Liver (tissue), 9 donors: Measurements from ENCODE around the gene MMD2. TPM values are rescaled to one million over a fixed set of nuclear protein-coding genes. Genes with fewer than 3 reads are reported as not detected.

Source experiments
- DNase-seq: peaks from one replicate; pipeline ENCODE4 v3.0.0-alpha.2; 2017; ENCODE audit warnings: low spot score
- H3K27ac ChIP-seq, 2 donors: one replicate each; pipeline ENCODE4 v1.7.0; 2013; ENCODE audit warnings: inconsistent platforms in 2 of 2, low read length in 2 of 2, control low read depth in 1 of 2, low read depth in 1 of 2, mild to moderate bottlenecking in 1 of 2
- H3K27me3 ChIP-seq, 4 donors: one replicate each; pipeline versions ENCODE4 v1.6.1 to v1.7.0; 2013; ENCODE audit warnings: low read length in 3 of 4, inconsistent platforms in 1 of 4, mild to moderate bottlenecking in 1 of 4, moderate library complexity in 1 of 4; ENCODE audit not compliant: control insufficient read depth in 4 of 4, insufficient read depth in 4 of 4
- H3K36me3 ChIP-seq, 4 donors: one replicate each; pipeline versions ENCODE4 v1.6.1 to v1.7.0; 2013; ENCODE audit warnings: low read length in 3 of 4, mild to moderate bottlenecking in 3 of 4, low read depth in 1 of 4, moderate library complexity in 1 of 4; ENCODE audit not compliant: control insufficient read depth in 4 of 4, insufficient read depth in 3 of 4
- H3K4me1 ChIP-seq, 4 donors: one replicate each; pipeline versions ENCODE4 v1.6.1 to v1.7.0; 2013; ENCODE audit warnings: low read length in 3 of 4, mild to moderate bottlenecking in 3 of 4, moderate library complexity in 1 of 4; ENCODE audit not compliant: control insufficient read depth in 4 of 4, insufficient read depth in 4 of 4
- H3K4me3 ChIP-seq, 3 donors: one replicate each; pipeline versions ENCODE4 v1.6.1 to v1.7.0; 2013; ENCODE audit warnings: low read length in 3 of 3, control low read depth in 1 of 3, low read depth in 1 of 3, mild to moderate bottlenecking in 1 of 3
- H3K9ac ChIP-seq, 2 donors: one replicate each; pipeline ENCODE4 v1.7.0; 2013; ENCODE audit warnings: low read length in 2 of 2, mild to moderate bottlenecking in 2 of 2, moderate library complexity in 2 of 2, control low read depth in 1 of 2, low read depth in 1 of 2
- H3K9me3 ChIP-seq, 4 donors: one replicate each; pipeline versions ENCODE4 v1.6.1 to v1.7.0; 2013; ENCODE audit warnings: low read length in 3 of 4; ENCODE audit not compliant: control insufficient read depth in 4 of 4
- ATF3 ChIP-seq: IDR thresholded peaks from 2 replicates; pipeline ENCODE4 v1.6.1; 2016; ENCODE audit warnings: antibody characterized with exemption
- EGR1 ChIP-seq, 2 donors: IDR thresholded peaks; 2 replicates each; pipeline ENCODE4 v1.6.1; 2016 to 2018; ENCODE audit warnings: antibody characterized with exemption in 2 of 2, low read depth in 2 of 2
- FOXA1 ChIP-seq: IDR thresholded peaks from 2 replicates; pipeline ENCODE4 v1.6.1; 2016; ENCODE audit warnings: antibody characterized with exemption
- GABPA ChIP-seq, 2 donors: IDR thresholded peaks in 1 of 2; conservative IDR thresholded peaks in 1 of 2; 2 replicates each; pipeline ENCODE4 v1.6.1; 2016; ENCODE audit warnings: antibody characterized with exemption in 2 of 2, mild to moderate bottlenecking in 1 of 2, moderate library complexity in 1 of 2
- HNF4A ChIP-seq, 2 donors: conservative IDR thresholded peaks; 2 replicates each; pipeline ENCODE4 v1.6.1; 2016; ENCODE audit warnings: antibody characterized with exemption in 2 of 2, mild to moderate bottlenecking in 2 of 2
- HNF4G ChIP-seq: IDR thresholded peaks from 2 replicates; pipeline ENCODE4 v1.6.1; 2016; ENCODE audit warnings: antibody characterized with exemption
- JUND ChIP-seq, 2 donors: IDR thresholded peaks; 2 replicates each; pipeline ENCODE4 v1.6.1; 2016; ENCODE audit warnings: antibody characterized with exemption in 2 of 2
- NR2F2 ChIP-seq: IDR thresholded peaks from 2 replicates; pipeline ENCODE4 v1.6.1; 2016; ENCODE audit warnings: antibody characterized with exemption
- RAD21 ChIP-seq, 2 donors: IDR thresholded peaks; 2 replicates each; pipeline ENCODE4 v1.6.1; 2016; ENCODE audit warnings: antibody characterized with exemption in 2 of 2, mild to moderate bottlenecking in 2 of 2
- RXRA ChIP-seq, 2 donors: IDR thresholded peaks; 2 replicates each; pipeline ENCODE4 v1.6.1; 2017 to 2018; ENCODE audit warnings: antibody characterized with exemption in 2 of 2, mild to moderate bottlenecking in 1 of 2
- SP1 ChIP-seq: IDR thresholded peaks from 2 replicates; pipeline ENCODE4 v1.6.1; 2018; ENCODE audit warnings: antibody characterized with exemption, mild to moderate bottlenecking
- TAF1 ChIP-seq: conservative IDR thresholded peaks from 2 replicates; pipeline ENCODE4 v1.6.1; 2016; ENCODE audit warnings: antibody characterized with exemption, mild to moderate bottlenecking
- YY1 ChIP-seq: IDR thresholded peaks from 2 replicates; pipeline ENCODE4 v1.6.1; 2016; ENCODE audit warnings: antibody characterized with exemption, mild to moderate bottlenecking
- WGBS: extraction: QIAGEN DNeasy Blood & Tissue Kit; methylation state at CpG from one replicate; pipeline ENCODE4 v1.1.7; 2013; 5-methylcytosine and 5-hydroxymethylcytosine counted together
- polyA plus RNA-seq, 2 donors: library from polyadenylated mRNA; stranded (reverse) in 1 of 2; unstranded in 1 of 2; fragments of 200-250 nt in 1 of 2; fragments of >200 nt in 1 of 2; fragmentation: Nextera tagmentation in 1 of 2; extraction: Ambion mirVana in 1 of 2; gene quantifications; one replicate each; pipeline versions ENCODE4 v1.2.1 to v1.2.3, GENCODE V29; 2013 to 2015
- total RNA-seq, 2 donors: library from RNA; depleted of rRNA; stranded (reverse); fragments of >200 nt; gene quantifications; one replicate each; pipeline ENCODE4 v1.2.3, GENCODE V29; 2014
- TF ChIP-seq, protein P1 (sequence below): IDR thresholded peaks from 2 replicates; pipeline ENCODE4 v1.6.1; 2016; ENCODE audit warnings: antibody characterized with exemption
- TF ChIP-seq, protein P2 (sequence below): IDR thresholded peaks from 2 replicates; pipeline ENCODE4 v1.6.1; 2016; ENCODE audit warnings: antibody characterized with exemption, mild to moderate bottlenecking
- TF ChIP-seq, protein P3 (sequence below): fragments of 150-350 bp; IDR thresholded peaks from 2 replicates; pipeline ENCODE4 v1.5.1; 2017; ENCODE audit warnings: improper control_type of control experiment, low read depth, low read length; ENCODE audit not compliant: missing input control
- TF ChIP-seq, protein P4 (sequence below): IDR thresholded peaks from 2 replicates; pipeline ENCODE4 v1.6.1; 2016; ENCODE audit warnings: antibody characterized with exemption
- donor health status: healthy.
- donor health status: healthy.
- donor health status: healthy.
- donor health status: healthy.
- donor health status: healthy.

The MMD2 gene
- total and polyA plus RNA-seq, 4 donors = not detected

GRCh38 chr7:4944939-4945338 is 14.0 kb downstream of the MMD2 start (continued):
- TF ChIP-seq, protein P1, sequence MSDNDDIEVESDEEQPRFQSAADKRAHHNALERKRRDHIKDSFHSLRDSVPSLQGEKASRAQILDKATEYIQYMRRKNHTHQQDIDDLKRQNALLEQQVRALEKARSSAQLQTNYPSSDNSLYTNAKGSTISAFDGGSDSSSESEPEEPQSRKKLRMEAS = no peak

GRCh38 chr7:4943297-4943696 is 15.7 kb downstream of the MMD2 start:
- no peak for TF ChIP-seq RXRA (IDR thresholded peaks at IDR 0.05)
- TF ChIP-seq HNF4G = no peak
- no peak for TF ChIP-seq EGR1 (IDR thresholded peaks at IDR 0.05; ENCODE audit: low read depth in 2 of 2)
- no peak for TF ChIP-seq HNF4A (conservative IDR thresholded peaks at IDR 0.05)
- TF ChIP-seq YY1 = no peak
- TF ChIP-seq SP1 = no peak
- TF ChIP-seq, protein P2, sequence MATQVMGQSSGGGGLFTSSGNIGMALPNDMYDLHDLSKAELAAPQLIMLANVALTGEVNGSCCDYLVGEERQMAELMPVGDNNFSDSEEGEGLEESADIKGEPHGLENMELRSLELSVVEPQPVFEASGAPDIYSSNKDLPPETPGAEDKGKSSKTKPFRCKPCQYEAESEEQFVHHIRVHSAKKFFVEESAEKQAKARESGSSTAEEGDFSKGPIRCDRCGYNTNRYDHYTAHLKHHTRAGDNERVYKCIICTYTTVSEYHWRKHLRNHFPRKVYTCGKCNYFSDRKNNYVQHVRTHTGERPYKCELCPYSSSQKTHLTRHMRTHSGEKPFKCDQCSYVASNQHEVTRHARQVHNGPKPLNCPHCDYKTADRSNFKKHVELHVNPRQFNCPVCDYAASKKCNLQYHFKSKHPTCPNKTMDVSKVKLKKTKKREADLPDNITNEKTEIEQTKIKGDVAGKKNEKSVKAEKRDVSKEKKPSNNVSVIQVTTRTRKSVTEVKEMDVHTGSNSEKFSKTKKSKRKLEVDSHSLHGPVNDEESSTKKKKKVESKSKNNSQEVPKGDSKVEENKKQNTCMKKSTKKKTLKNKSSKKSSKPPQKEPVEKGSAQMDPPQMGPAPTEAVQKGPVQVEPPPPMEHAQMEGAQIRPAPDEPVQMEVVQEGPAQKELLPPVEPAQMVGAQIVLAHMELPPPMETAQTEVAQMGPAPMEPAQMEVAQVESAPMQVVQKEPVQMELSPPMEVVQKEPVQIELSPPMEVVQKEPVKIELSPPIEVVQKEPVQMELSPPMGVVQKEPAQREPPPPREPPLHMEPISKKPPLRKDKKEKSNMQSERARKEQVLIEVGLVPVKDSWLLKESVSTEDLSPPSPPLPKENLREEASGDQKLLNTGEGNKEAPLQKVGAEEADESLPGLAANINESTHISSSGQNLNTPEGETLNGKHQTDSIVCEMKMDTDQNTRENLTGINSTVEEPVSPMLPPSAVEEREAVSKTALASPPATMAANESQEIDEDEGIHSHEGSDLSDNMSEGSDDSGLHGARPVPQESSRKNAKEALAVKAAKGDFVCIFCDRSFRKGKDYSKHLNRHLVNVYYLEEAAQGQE = no peak
- no peak for TF ChIP-seq NR2F2
- TF ChIP-seq, protein P3, sequence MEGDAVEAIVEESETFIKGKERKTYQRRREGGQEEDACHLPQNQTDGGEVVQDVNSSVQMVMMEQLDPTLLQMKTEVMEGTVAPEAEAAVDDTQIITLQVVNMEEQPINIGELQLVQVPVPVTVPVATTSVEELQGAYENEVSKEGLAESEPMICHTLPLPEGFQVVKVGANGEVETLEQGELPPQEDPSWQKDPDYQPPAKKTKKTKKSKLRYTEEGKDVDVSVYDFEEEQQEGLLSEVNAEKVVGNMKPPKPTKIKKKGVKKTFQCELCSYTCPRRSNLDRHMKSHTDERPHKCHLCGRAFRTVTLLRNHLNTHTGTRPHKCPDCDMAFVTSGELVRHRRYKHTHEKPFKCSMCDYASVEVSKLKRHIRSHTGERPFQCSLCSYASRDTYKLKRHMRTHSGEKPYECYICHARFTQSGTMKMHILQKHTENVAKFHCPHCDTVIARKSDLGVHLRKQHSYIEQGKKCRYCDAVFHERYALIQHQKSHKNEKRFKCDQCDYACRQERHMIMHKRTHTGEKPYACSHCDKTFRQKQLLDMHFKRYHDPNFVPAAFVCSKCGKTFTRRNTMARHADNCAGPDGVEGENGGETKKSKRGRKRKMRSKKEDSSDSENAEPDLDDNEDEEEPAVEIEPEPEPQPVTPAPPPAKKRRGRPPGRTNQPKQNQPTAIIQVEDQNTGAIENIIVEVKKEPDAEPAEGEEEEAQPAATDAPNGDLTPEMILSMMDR = no peak
- TF ChIP-seq FOXA1 = no peak
- no peak for TF ChIP-seq GABPA (IDR thresholded peaks at IDR 0.05 in 1 of 2, conservative IDR thresholded peaks at IDR 0.05 in 1 of 2)
- TF ChIP-seq RAD21 (IDR thresholded peaks at IDR 0.05) = no peak
- no peak for TF ChIP-seq JUND (IDR thresholded peaks at IDR 0.05)
- TF ChIP-seq, protein P1 = no peak
- H3K27ac ChIP-seq = no peak overlapping the region
- WGBS = 88% methylated on average over 10 of the region's 10 CpGs

GRCh38 chr7:4939971-4940728 is 18.8 kb downstream of the MMD2 start:
- Histone ChIP-seq H3K36me3 (no peaks in the 10 kb centered on the region), H3K4me1 (no peaks in the 10 kb centered on the region), H3K27me3 (no peaks in the 10 kb centered on the region), H3K9ac (no peak overlapping the region), H3K9me3 (no peaks in the 10 kb centered on the region), H3K4me3 (no peak overlapping the region), H3K27ac (no peak overlapping the region)
- no peak for DNase-seq
- 85% methylated on average over 26 of the region's 26 CpGs for WGBS
- TF ChIP-seq EGR1 (IDR thresholded peaks at IDR 0.05; ENCODE audit: low read depth in 2 of 2) (no peak), YY1 (no peak), RAD21 (IDR thresholded peaks at IDR 0.05) (no peak), FOXA1 (no peak), SP1 (no peak), NR2F2 (no peak), RXRA (IDR thresholded peaks at IDR 0.05) (no peak), TAF1 (no peak), HNF4A (conservative IDR thresholded peaks at IDR 0.05) (no peak), ATF3 (no peak)
- TF ChIP-seq, protein P4, sequence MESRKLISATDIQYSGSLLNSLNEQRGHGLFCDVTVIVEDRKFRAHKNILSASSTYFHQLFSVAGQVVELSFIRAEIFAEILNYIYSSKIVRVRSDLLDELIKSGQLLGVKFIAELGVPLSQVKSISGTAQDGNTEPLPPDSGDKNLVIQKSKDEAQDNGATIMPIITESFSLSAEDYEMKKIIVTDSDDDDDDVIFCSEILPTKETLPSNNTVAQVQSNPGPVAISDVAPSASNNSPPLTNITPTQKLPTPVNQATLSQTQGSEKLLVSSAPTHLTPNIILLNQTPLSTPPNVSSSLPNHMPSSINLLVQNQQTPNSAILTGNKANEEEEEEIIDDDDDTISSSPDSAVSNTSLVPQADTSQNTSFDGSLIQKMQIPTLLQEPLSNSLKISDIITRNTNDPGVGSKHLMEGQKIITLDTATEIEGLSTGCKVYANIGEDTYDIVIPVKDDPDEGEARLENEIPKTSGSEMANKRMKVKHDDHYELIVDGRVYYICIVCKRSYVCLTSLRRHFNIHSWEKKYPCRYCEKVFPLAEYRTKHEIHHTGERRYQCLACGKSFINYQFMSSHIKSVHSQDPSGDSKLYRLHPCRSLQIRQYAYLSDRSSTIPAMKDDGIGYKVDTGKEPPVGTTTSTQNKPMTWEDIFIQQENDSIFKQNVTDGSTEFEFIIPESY = no peak
- TF ChIP-seq, protein P3 = no peak
- TF ChIP-seq, protein P1 = no peak

More at GRCh38 chr7:4943297-4943696, 15.7 kb downstream of the MMD2 start:
- Histone ChIP-seq H3K9ac (no peak overlapping the region), H3K27me3 (peaks cover 0 to 4% (median 0%) of the 10 kb centered on the region in 4 donors), H3K9me3 (no peaks in the 10 kb centered on the region), H3K36me3 (no peaks in the 10 kb centered on the region), H3K4me3 (no peak overlapping the region), H3K4me1 (no peaks in the 10 kb centered on the region)
- DNase-seq = no peak
